Measurements from ENCODE around the gene PEAK3. TPM values are rescaled to one million over a fixed set of nuclear protein-coding genes. Genes with fewer than 3 reads are reported as not detected.

Gene PEAK3
- polyA plus RNA-seq, 1 of the 3 experiments (the other 2 are of a cell fraction) = not detected

DNA sequence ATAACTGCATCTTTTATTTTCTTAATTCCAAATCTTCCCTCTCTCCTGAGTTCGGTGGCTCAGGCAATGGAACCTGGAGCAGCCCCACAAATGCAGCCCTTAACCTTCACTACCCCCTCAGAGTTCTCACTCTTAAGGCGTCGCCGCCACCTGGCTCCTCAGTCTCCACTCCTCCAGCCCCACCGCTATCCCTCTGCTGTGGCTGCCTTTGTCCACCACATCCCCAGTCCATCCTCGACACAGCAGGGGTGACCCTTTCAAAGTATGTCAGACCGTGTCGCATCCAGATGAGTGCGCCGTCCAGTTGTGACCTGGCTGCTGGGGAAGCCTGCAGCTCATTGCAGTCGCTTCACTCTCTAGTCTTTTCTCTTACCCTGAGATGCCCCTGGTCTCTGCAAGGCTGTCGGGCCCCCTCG, 47.5 kb upstream of the PEAK3 start:
- Histone ChIP-seq H3F3A (replicated peaks; ENCODE audit: insufficient read depth) (peaks cover 3% of the 10 kb centered on the region), H2AFZ (ENCODE audit: low read depth) (no peak overlapping the region), H3K9me3 (no peaks in the 10 kb centered on the region), H3K4me3 (ENCODE audit: low read depth in 2 of 2, low read length in 1 of 2) (peak overlapping the region; percentile 76 to 91), H3K4me2 (peak overlapping the region; percentile 92), H3K9me2 (no peaks in the 10 kb centered on the region), H3K27me3 (ENCODE audit: insufficient read depth) (no peaks in the 10 kb centered on the region), H4K20me1 (ENCODE audit: insufficient read depth) (peaks cover 19% of the 10 kb centered on the region; the same call in 1 of the 2 replicates), H3K79me2 (ENCODE audit: insufficient read depth) (peaks cover 84% of the 10 kb centered on the region), H3K4me1 (ENCODE audit: control insufficient read depth in 1 of 2, insufficient read depth in 2 of 2, low read depth in 1 of 2, low read length in 1 of 2) (peaks cover 6 to 14% of the 10 kb centered on the region in 2 experiments; a peak in 2 of 4 replicates), H3K27ac (ENCODE audit: low read depth in 2 of 2, low read length in 1 of 2) (no peak overlapping the region), H3K9ac (peak overlapping the region; percentile 81), H3K36me3 (replicated peaks in 1 of 2; ENCODE audit: control insufficient read depth in 1 of 2, insufficient read depth in 2 of 2, low read length in 1 of 2) (peaks cover 3 to 7% of the 10 kb centered on the region in 2 experiments)
- CTCF ChIA-PET = interaction anchor here (3.4 kb wide), 1 partner anchor 55 kb away, joined by 20 read pairs; no protein-coding TSS in a partner anchor
- no peak for TF ChIP-seq MXI1 (IDR thresholded peaks at IDR 0.05; ENCODE audit: low read depth, low read length)
- no peak for TF ChIP-seq SMC3 (IDR thresholded peaks at IDR 0.05; ENCODE audit: low read depth, low read length)
- no peak for TF ChIP-seq PBX3 (IDR thresholded peaks at IDR 0.05)
- TF ChIP-seq REST (IDR thresholded peaks at IDR 0.05; ENCODE audit: low read depth, low read length) = no peak
- TF ChIP-seq, protein P1, sequence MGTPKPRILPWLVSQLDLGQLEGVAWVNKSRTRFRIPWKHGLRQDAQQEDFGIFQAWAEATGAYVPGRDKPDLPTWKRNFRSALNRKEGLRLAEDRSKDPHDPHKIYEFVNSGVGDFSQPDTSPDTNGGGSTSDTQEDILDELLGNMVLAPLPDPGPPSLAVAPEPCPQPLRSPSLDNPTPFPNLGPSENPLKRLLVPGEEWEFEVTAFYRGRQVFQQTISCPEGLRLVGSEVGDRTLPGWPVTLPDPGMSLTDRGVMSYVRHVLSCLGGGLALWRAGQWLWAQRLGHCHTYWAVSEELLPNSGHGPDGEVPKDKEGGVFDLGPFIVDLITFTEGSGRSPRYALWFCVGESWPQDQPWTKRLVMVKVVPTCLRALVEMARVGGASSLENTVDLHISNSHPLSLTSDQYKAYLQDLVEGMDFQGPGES (IDR thresholded peaks at IDR 0.05; ENCODE audit: low read depth, low read length) = no peak
- TF ChIP-seq FOXJ3 (CRISPR knock-in tag; IDR thresholded peaks at IDR 0.05) = no peak
- TF ChIP-seq RCOR1 (IDR thresholded peaks at IDR 0.05; ENCODE audit: low read length) = no peak
- no peak for TF ChIP-seq TCF12 (IDR thresholded peaks at IDR 0.05)
- TF ChIP-seq RXRA (IDR thresholded peaks at IDR 0.05; ENCODE audit: borderline replicate concordance, low read depth) = no peak
- no peak for TF ChIP-seq EP300 (IDR thresholded peaks at IDR 0.05; ENCODE audit: borderline replicate concordance in 1 of 2, low read depth in 1 of 2, low read length in 1 of 2)
- TF ChIP-seq EZH2phosphoT487 (IDR thresholded peaks at IDR 0.05; ENCODE audit: borderline replicate concordance, low read depth) = no peak
- TF ChIP-seq TEAD4 (IDR thresholded peaks at IDR 0.05; ENCODE audit: borderline replicate concordance, insufficient read depth) = no peak
- TF ChIP-seq, protein P2, sequence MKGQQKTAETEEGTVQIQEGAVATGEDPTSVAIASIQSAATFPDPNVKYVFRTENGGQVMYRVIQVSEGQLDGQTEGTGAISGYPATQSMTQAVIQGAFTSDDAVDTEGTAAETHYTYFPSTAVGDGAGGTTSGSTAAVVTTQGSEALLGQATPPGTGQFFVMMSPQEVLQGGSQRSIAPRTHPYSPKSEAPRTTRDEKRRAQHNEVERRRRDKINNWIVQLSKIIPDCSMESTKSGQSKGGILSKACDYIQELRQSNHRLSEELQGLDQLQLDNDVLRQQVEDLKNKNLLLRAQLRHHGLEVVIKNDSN (IDR thresholded peaks at IDR 0.05; ENCODE audit: borderline replicate concordance, low read depth) = no peak
- no peak for TF ChIP-seq RAD21 (IDR thresholded peaks at IDR 0.05; ENCODE audit: low read length)
- no peak for TF ChIP-seq YY1 (IDR thresholded peaks at IDR 0.05; ENCODE audit: low read depth)
- TF ChIP-seq SIN3A (IDR thresholded peaks at IDR 0.05; ENCODE audit: borderline replicate concordance, low read depth, low read length) = no peak
- TF ChIP-seq ELF1 (IDR thresholded peaks at IDR 0.05) = no peak
- POLR2A ChIA-PET = no interaction called here
- no peak for DNase-seq
- 83% methylated on average over 13 of the region's 13 CpGs for WGBS (ENCODE audit: low lambda C conversion rate)

Measured in SK-N-SH (cell line).